Mammary epithelial cell (primary cell): ENCODE data around the gene FARS2.
"Not testable (repeated sequence)": the region's sequence is repeated elsewhere in the genome, so short reads cannot be mapped to it uniquely, and the experiment has no call there.

Experiments used
- CTCF ChIP-seq, 2 donors: IDR thresholded peaks in 1 of 2; conservative IDR thresholded peaks in 1 of 2; 2 replicates each; pipeline ENCODE4 v1.5.1; 2011 to 2012; ENCODE audit warnings: inconsistent platforms in 2 of 2, low read length in 2 of 2, mild to moderate bottlenecking in 2 of 2, control low read depth in 1 of 2, low read depth in 1 of 2; ENCODE audit not compliant: insufficient read depth in 1 of 2; ENCODE audit errors: extremely low read depth in 1 of 2
- EZH2 ChIP-seq: IDR thresholded peaks from 2 replicates; pipeline ENCODE4 v1.6.1; 2012; ENCODE audit warnings: low read length, inconsistent platforms, borderline replicate concordance

- not testable (repeated sequence) for TF ChIP-seq CTCF (conservative IDR thresholded peaks at IDR 0.05 in 1 of 2, IDR thresholded peaks at IDR 0.05 in 1 of 2; ENCODE audit: extremely low read depth in 1 of 2, insufficient read depth in 1 of 2, low read depth in 1 of 2, low read length in 2 of 2); EZH2
Measured at GRCh38 chr6:5789426-5789825, 528.1 kb downstream of the FARS2 start.
